Liver (tissue), 3 donors: ENCODE results near the gene TAF11L2.
"Not testable (repeated sequence)": the region's sequence is repeated elsewhere in the genome, so short reads cannot be mapped to it uniquely, and the experiment has no call there.

Source experiments
- MAX ChIP-seq: IDR thresholded peaks from 2 replicates; pipeline ENCODE4 v1.6.1; 2016; ENCODE audit warnings: antibody characterized with exemption
- RAD21 ChIP-seq, 2 donors: IDR thresholded peaks; 2 replicates each; pipeline ENCODE4 v1.6.1; 2016; ENCODE audit warnings: antibody characterized with exemption in 2 of 2, mild to moderate bottlenecking in 2 of 2
- RXRA ChIP-seq, 2 donors: IDR thresholded peaks; 2 replicates each; pipeline ENCODE4 v1.6.1; 2017 to 2018; ENCODE audit warnings: antibody characterized with exemption in 2 of 2, mild to moderate bottlenecking in 1 of 2
- SP1 ChIP-seq: IDR thresholded peaks from 2 replicates; pipeline ENCODE4 v1.6.1; 2018; ENCODE audit warnings: antibody characterized with exemption, mild to moderate bottlenecking
- TAF1 ChIP-seq: conservative IDR thresholded peaks from 2 replicates; pipeline ENCODE4 v1.6.1; 2016; ENCODE audit warnings: antibody characterized with exemption, mild to moderate bottlenecking
- TF ChIP-seq, protein P1 (sequence below): fragments of 150-350 bp; IDR thresholded peaks from 2 replicates; pipeline ENCODE4 v1.5.1; 2017; ENCODE audit warnings: improper control_type of control experiment, low read depth, low read length; ENCODE audit not compliant: missing input control
- TF ChIP-seq, protein P2 (sequence below): IDR thresholded peaks from 2 replicates; pipeline ENCODE4 v1.6.1; 2016; ENCODE audit warnings: antibody characterized with exemption, mild to moderate bottlenecking
- donor health status: healthy.
- donor health status: healthy.

GRCh38 chr5:17491257-17491656 lies 6.8 kb upstream of the TAF11L2 start:
- TF ChIP-seq, protein P1, sequence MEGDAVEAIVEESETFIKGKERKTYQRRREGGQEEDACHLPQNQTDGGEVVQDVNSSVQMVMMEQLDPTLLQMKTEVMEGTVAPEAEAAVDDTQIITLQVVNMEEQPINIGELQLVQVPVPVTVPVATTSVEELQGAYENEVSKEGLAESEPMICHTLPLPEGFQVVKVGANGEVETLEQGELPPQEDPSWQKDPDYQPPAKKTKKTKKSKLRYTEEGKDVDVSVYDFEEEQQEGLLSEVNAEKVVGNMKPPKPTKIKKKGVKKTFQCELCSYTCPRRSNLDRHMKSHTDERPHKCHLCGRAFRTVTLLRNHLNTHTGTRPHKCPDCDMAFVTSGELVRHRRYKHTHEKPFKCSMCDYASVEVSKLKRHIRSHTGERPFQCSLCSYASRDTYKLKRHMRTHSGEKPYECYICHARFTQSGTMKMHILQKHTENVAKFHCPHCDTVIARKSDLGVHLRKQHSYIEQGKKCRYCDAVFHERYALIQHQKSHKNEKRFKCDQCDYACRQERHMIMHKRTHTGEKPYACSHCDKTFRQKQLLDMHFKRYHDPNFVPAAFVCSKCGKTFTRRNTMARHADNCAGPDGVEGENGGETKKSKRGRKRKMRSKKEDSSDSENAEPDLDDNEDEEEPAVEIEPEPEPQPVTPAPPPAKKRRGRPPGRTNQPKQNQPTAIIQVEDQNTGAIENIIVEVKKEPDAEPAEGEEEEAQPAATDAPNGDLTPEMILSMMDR = not testable (repeated sequence)
- not testable (repeated sequence) for TF ChIP-seq SP1; RXRA (IDR thresholded peaks at IDR 0.05); MAX; TAF1; RAD21 (IDR thresholded peaks at IDR 0.05)
- TF ChIP-seq, protein P2, sequence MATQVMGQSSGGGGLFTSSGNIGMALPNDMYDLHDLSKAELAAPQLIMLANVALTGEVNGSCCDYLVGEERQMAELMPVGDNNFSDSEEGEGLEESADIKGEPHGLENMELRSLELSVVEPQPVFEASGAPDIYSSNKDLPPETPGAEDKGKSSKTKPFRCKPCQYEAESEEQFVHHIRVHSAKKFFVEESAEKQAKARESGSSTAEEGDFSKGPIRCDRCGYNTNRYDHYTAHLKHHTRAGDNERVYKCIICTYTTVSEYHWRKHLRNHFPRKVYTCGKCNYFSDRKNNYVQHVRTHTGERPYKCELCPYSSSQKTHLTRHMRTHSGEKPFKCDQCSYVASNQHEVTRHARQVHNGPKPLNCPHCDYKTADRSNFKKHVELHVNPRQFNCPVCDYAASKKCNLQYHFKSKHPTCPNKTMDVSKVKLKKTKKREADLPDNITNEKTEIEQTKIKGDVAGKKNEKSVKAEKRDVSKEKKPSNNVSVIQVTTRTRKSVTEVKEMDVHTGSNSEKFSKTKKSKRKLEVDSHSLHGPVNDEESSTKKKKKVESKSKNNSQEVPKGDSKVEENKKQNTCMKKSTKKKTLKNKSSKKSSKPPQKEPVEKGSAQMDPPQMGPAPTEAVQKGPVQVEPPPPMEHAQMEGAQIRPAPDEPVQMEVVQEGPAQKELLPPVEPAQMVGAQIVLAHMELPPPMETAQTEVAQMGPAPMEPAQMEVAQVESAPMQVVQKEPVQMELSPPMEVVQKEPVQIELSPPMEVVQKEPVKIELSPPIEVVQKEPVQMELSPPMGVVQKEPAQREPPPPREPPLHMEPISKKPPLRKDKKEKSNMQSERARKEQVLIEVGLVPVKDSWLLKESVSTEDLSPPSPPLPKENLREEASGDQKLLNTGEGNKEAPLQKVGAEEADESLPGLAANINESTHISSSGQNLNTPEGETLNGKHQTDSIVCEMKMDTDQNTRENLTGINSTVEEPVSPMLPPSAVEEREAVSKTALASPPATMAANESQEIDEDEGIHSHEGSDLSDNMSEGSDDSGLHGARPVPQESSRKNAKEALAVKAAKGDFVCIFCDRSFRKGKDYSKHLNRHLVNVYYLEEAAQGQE = not testable (repeated sequence)
